T follicular helper cell (primary cell): Measurements from ENCODE around the gene ADAMTS18.
"Not testable (repeated sequence)": the region's sequence is repeated elsewhere in the genome, so short reads cannot be mapped to it uniquely, and the experiment has no call there.

Source experiments
- DNase-seq: peaks from one replicate; pipeline ENCODE4 v3.0.0-alpha.2; 2020; ENCODE audit warnings: low read depth

The ADAMTS18 gene

GRCh38 chr16:77282345-77282744 is 152.5 kb downstream of the ADAMTS18 start:
- no peak for DNase-seq

- not testable (repeated sequence) for DNase-seq
Observed at GRCh38 chr16:77279316-77279715, 155.5 kb downstream of the ADAMTS18 start.

- DNase-seq = no peak
Observed at GRCh38 chr16:77277571-77277970, 157.3 kb downstream of the ADAMTS18 start.

- DNase-seq = no peak
Observed at GRCh38 chr16:77277141-77277540, 157.7 kb downstream of the ADAMTS18 start.

GRCh38 chr16:77276661-77277060 is 158.2 kb downstream of the ADAMTS18 start:
- no peak for DNase-seq

GRCh38 chr16:77275303-77275702 is 159.5 kb downstream of the ADAMTS18 start:
- not testable (repeated sequence) for DNase-seq

- DNase-seq = no peak
Observed at GRCh38 chr16:77273815-77274214, 161.0 kb downstream of the ADAMTS18 start.

- no peak for DNase-seq
Observed at GRCh38 chr16:77271532-77272426, 163.1 kb downstream of the ADAMTS18 start.

GRCh38 chr16:77266185-77266584 is 168.6 kb downstream of the ADAMTS18 start:
- not testable (repeated sequence) for DNase-seq

GRCh38 chr16:77262971-77263370 is 171.9 kb downstream of the ADAMTS18 start:
- no peak for DNase-seq

- no peak for DNase-seq
Observed at GRCh38 chr16:77250400-77250799, 184.4 kb downstream of the ADAMTS18 start.

- no peak for DNase-seq
Observed at GRCh38 chr16:77246150-77246549, 188.7 kb downstream of the ADAMTS18 start.

GRCh38 chr16:77242471-77242870 is 192.4 kb downstream of the ADAMTS18 start:
- not testable (repeated sequence) for DNase-seq

- DNase-seq = no peak
Observed at GRCh38 chr16:77238593-77238992, 196.2 kb downstream of the ADAMTS18 start.

GRCh38 chr16:77236063-77236511 is 198.7 kb downstream of the ADAMTS18 start:
- DNase-seq = peak; percentile 79

GRCh38 chr16:77234611-77235010 is 200.2 kb downstream of the ADAMTS18 start:
- DNase-seq = no peak

- no peak for DNase-seq
Observed at GRCh38 chr16:77233799-77234519, 200.9 kb downstream of the ADAMTS18 start.
